GM08714 (cell line): ENCODE measurements around the gene GALNT6.
A peak's percentile ranks its signal among the peaks of the same experiment; 100 is the strongest.
"Not testable (repeated sequence)": the region's sequence is repeated elsewhere in the genome, so short reads cannot be mapped to it uniquely, and the experiment has no call there.

Source experiments
- H3K4me3 ChIP-seq: fragments of 200-500 bp; sonication (Bioruptor generic); 2 replicates; pipeline ENCODE4 v1.5.1; 2014; ENCODE audit warnings: mild to moderate bottlenecking, low read length, inconsistent platforms
- ZNF274 ChIP-seq: IDR thresholded peaks from 2 replicates; pipeline ENCODE4 v1.6.1; 2012; ENCODE audit warnings: mild to moderate bottlenecking, low read depth, low read length

Gene GALNT6

DNA sequence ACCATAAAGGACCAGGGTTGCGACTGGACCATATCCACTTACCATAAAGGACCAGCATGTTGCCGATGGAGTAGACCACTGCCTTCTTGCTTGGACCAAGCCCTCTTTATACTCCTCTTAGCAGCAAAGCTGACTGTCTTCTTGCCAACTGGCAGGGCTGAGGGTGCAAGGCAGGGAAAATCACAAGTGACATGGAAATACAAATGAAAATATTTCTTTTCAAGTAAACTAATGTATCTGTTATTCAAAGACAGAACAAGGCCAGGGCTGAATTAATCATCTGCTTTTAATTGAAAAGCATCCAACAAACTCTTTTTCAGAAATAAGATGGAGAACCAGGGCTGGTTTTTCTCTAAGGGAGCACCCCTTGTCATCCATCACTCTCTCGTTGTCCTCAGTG, 44.6 kb downstream of the GALNT6 start, which contains the start of gene CELA1:
Gene CELA1, minus strand, starts transcription at position 99 of the 400 bp plus-strand sequence. Its CDS starts 41 bp downstream, at position 58.
- TF ChIP-seq ZNF274: no peak
- H3K4me3 ChIP-seq: no peak within 1 kb of the TSS

DNA sequence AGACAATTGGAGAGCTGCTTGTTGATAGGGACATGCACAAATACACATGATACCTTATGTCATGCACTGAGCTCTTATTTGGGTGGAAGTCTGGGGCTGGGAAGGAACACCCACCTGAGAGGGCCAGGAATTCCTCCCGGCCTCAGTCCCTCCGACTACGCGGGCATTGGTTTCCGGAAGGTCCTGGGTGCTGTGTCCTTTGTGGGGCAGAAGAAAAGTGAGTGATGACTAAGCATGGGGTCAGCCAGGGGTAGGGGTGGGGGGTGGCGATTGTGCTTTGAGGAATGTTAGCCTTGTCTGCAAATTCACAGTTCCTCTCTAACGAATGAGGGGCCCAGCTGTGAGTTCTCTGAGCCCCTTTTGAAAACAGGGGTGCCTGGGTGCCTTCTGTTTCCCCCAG, 45.5 kb downstream of the GALNT6 start:
- no peak for TF ChIP-seq ZNF274

DNA sequence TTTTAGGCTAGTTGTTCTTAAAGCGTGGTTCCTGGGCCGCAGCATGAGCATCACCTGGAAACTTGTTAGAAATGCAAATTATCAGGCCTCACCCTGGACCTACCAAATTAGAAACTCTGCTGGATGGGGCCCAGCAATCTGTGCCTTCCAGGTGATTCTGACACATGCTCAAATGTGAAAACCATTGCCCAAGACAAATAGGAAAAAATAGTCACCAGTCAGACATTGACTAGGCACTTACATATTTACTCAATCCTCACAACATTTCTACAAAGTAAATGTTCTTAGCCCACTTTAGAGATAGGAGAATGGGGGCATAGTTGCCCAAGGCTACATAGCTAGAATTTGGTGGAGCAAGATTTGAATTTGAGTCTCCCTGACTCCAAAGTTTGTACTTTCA, 48.0 kb downstream of the GALNT6 start:
- no peak for TF ChIP-seq ZNF274
- no peak overlapping the region for H3K4me3 ChIP-seq

More for the DNA sequence above, 45.5 kb downstream of the GALNT6 start:
- no peak overlapping the region for H3K4me3 ChIP-seq

DNA sequence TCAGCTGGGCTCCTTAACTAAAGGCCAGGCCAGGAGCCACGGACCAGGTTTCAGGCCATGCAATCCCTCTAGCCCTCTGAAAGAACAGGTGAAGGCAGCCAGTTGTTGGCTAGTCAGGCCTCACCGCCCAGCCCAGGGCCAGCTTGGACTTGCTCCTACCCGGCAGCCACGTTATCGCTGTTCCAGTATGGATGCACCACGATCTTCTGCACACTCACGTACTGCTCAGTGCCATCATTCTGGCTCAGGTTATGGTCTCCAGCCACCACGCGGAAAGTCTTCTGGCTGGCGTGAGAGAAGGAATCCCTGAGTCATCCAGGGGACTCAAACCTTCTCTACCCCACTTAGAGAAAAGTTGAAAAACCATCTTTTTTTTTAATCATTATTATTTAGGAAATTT, 48.8 kb downstream of the GALNT6 start:
- H3K4me3 ChIP-seq: no peak overlapping the region
- no peak for TF ChIP-seq ZNF274

DNA sequence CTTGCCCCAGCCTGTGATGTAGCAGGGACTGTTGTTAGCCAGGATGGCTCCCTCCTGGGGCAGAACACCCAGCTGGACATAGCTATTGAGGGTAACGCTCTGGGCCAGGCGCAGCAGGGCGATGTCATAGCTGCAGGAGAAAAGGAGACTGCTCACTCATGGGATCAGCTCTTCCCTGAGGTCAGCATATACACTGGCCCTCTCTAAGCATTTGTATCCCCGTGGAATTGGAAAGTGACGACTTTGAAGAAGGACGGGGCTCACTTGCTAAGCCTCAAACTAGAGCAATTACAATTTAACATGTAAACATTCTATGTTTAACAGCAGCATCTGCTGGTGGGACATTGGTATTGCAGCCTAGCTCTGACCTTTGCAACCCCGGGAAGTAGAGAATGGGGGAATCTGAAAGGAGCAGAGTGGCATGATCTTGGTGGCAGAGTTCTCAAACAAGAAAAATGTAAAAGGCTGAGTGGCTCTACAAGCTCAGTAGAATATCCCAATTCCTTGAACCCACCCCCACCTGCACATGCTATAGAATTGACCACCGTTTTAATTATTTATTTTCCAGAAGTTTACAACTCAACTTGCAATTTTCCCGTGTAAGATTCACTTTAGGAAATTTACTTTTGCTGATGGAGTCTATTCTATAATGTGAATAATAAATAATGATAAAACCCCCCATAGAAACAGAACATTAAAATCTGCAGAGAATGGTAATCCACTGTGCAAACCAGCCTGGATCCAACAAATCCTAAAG, 49.8 kb downstream of the GALNT6 start:
- no peak overlapping the region for H3K4me3 ChIP-seq
- no peak for TF ChIP-seq ZNF274

DNA sequence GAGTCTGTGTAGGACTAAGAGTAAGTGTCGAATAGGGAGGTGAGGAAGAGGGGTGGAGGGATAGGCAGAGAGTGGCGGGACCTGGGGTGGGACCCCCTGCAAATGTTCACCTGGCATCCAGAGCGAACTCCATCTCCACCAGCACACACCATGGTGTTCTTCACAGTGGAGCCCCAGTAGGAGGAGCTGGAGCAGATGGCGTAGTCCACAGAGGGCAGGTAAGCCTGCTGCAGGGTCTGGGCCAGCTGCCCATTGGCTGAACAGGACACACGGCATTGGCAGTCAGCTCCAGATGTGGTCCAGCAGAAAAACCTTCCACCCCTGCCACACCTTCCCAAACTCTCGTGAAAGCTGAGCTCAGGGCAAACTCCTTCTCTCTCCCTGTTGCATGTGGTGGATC, 51.5 kb downstream of the GALNT6 start:
- H3K4me3 ChIP-seq: no peak overlapping the region
- TF ChIP-seq ZNF274: no peak

DNA sequence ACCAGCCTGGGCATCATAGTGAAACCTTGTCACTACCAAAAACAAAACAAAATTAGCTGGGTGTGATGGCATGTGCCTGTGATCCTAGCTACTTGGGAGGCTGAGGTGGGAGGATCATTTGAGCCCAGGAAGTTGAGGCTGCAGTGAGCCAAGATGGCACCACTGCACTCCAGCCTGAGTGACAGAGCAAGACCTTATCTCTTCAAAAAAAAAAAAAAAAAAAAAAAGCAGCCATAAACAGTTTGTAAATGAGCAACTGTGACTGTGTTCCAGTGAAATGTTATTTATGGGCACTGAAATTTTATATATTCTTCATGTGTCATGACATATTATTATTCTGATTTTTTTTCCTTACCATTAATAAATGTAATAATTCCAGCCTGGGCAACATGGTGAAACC, 53.9 kb downstream of the GALNT6 start:
- H3K4me3 ChIP-seq: not testable (repeated sequence)

DNA sequence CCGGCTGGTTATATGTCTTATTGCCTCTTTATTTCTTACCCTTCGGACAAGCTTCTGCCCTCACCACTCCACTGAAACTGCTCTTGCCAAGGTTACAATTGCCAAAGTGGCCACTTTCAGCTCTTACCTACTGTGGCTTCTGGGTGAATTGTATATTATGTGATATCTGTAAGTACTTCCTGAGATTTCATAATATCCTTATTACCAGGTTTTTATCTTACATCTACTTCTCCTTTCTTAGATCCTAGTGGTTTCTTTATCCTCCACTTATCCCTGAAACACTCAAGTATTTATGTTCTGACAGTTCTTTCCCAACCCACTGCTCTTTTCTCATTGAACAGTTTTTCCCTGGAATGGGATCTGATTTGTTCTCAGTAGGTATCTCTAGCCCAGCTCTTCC, 55.3 kb downstream of the GALNT6 start:
- TF ChIP-seq ZNF274: no peak
- no peak overlapping the region for H3K4me3 ChIP-seq

DNA sequence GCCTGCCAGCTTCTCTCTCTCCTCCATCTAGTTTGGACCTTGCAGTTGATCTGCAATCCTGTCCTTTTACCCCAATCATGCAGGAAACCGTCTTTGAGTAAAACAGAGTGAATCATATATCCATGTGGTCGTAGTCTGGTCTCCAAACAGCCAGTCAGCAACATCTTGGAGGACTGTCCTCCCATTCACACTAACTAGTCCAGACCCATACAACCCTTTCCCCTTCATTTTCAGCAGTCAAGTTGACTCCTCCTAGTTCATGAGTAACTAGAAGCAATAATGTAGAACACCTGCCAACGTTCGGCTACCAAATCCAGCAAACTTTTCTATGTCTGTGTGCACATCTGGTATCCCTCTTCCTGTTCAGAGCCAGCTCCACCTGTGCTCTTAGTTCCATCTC, 56.4 kb downstream of the GALNT6 start:
- no peak for TF ChIP-seq ZNF274
- no peak overlapping the region for H3K4me3 ChIP-seq

DNA sequence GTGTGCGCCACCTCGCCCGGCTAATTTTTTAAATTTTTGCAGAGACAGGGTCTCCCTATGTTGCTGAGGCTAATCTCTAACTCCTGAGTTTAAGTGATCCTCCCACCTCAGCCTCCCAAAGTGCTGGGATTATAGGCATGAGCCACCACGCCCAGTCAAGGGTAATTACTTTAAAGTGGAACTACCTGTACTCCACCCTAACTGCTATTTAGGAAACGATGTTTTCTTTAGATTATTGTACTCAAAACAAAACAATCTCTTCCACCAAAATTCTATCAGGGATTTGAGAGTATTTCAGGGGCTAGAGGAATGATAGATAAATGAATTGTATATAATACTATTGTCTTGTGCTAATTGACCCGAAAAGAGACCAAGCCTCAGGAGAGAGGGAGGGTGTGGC, 57.7 kb downstream of the GALNT6 start:
- TF ChIP-seq ZNF274: no peak
- no peak overlapping the region for H3K4me3 ChIP-seq

DNA sequence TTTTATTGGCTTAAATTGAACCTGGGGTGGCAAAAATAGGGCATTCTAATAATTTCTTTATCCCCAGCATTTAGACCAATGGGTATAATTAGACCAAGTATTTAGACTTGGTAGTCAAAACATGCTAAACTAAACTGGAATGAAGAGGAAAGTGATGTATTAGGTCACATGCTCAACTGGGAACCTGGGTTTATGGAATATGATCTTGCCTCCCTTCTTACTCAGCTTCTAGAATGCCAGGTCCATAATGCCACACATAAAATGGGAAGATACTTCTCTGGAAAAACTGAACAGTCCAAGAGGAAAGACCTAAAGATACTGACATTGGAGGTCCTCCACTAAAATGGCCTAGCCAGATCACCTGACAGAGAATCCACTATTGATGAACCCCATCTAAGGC, 61.0 kb downstream of the GALNT6 start:
- TF ChIP-seq ZNF274: no peak

DNA sequence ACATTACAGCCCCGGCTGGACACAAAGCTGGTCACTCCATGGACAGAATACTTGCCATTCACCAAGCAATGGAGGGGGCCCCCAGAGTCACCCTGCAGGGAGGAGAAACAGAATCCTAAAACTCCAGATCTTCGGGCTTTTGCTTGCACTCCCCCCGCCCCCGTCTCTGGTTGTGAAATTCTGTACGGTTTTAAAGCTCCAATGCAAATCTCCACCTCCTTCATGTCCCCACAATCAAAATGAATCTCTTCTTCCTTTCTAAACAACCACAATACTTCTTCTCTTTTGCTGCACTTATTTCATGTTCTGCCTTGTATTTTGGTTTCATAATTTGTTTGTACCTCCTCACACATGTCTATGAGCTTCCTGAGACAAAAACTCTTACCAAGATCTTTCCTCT, 61.5 kb downstream of the GALNT6 start:
- no peak for TF ChIP-seq ZNF274
- H3K4me3 ChIP-seq: no peak overlapping the region; the same call in 1 of the 2 replicates

More for the DNA sequence above, 61.0 kb downstream of the GALNT6 start:
- no peak overlapping the region for H3K4me3 ChIP-seq

DNA sequence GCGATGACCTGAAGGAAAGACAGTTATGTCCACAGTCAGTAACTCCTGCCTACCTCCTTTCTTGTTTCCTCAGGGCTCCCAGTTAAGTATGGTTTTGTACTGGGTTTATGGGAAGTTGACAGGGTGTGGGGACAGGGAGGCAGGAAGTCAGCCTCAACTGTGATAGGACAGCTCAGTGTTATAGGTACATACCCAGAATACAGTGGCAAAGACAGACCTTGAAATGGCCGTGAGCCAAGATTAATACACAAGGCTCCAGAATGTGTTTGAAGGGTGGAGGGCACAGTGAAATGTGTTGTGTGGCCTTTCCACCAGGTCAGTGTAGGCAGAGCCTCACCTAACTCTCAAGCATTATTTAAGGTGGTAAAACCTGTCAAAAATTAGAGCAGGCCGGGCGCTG, 62.6 kb downstream of the GALNT6 start:
- TF ChIP-seq ZNF274: no peak

DNA sequence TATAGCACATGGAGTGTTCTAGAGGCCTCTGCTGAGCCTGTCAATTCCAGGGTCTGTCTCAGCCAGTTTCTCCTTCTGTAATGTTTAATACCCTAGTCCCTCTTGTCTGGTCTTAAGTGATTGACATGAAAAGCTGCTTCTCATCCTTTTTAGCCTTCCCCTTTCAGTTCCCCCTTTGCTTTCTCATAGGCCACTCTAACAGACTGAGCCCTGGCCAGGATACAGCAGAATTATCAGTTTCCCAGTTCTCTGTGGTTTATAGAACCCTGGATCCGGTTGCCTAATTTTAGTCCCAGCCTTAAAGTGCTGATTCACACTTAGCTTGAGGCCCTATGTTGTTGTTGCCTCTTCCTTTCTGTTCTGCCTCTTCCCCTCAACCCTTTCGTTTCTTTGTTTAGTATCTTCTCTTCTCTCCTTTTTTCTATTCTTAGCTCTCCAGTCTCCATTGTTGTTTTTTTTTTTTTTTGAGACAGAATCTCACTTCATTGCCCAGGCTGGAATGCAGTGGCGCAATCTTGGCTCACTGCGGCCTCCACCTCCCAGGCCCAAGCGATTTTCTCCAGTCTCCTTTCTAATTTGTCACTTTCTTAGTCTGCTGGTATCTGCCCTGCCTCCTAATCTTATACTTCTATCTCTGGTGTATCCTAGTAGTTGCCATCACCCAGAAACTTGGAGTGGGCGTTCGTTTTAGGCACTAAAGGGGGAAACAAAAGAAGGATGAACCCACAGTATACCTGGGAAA, 64.3 kb downstream of the GALNT6 start:
- H3K4me3 ChIP-seq: peak overlapping the region; percentile 35; the same call in 1 of the 2 replicates

More for the DNA sequence above, 62.6 kb downstream of the GALNT6 start:
- no peak overlapping the region for H3K4me3 ChIP-seq

DNA sequence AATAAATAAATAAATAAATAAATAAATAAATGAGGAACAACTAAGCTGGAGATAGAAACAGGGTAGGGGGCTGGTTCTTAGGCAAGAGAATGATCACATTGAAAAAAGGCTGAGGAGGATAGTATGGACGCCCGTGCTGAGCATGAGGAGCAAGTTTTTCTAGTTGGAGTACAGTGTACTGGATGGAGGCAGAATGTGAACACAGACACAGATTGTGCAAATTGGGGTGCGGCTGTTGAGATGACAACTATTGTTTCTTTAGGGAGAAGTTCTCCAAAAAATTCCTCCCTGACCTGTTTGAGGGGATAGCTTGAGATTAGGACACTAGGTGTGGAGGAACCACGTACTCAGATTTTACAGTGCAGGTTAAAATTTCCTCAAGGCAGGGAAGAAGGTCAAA, 66.3 kb downstream of the GALNT6 start:
- H3K4me3 ChIP-seq: no peak overlapping the region

More for the DNA sequence above, 64.3 kb downstream of the GALNT6 start:
- no peak for TF ChIP-seq ZNF274

More for the DNA sequence above, 66.3 kb downstream of the GALNT6 start:
- no peak for TF ChIP-seq ZNF274
